ENCODE measurements around the gene CDH8. TPM values are rescaled to one million over a fixed set of nuclear protein-coding genes. Genes with fewer than 3 reads are reported as not detected.

Gene CDH8
- total and polyA plus RNA-seq, 2 of the 4 experiments (the other 2 are of a cell fraction), result not detected

DNA sequence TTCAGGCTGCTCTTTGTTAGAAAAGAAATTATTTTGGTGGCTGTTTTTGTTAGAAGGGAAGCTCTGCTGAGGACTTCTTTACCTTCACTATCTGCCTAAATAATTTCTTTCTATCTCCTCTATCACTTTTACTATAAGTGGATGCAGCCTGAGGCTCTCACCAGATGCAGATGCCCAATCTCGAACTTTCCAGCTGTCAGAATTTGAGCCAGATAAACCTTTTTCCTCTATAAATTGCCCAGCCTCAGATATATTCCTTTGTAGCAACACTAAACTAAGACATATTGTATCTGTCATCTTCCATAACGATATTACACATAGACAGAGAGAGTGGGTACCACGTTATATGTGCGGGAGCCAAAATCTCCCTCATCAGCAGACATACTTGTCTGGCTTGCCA, 15.7 kb upstream of the CDH8 start:
- Histone ChIP-seq H4K91ac (ENCODE audit: insufficient read depth, low read depth, low read length) (no peak overlapping the region), H3K4me1 (ENCODE audit: control insufficient read depth, insufficient read depth, low read length) (no peaks in the 10 kb centered on the region), H2BK15ac (ENCODE audit: low read depth, low read length) (no peak overlapping the region), H3K18ac (ENCODE audit: low read depth, low read length) (no peak overlapping the region), H3K23ac (ENCODE audit: low read depth, low read length) (no peak overlapping the region), H3K9me1 (ENCODE audit: insufficient read depth, low read length) (no peaks in the 10 kb centered on the region), H3K27me3 (ENCODE audit: control insufficient read depth, insufficient read depth, low read length) (no peaks in the 10 kb centered on the region), H3K9ac (ENCODE audit: low read depth, low read length) (no peak overlapping the region), H3K14ac (replicated peaks; ENCODE audit: low read depth, low read length) (no peak overlapping the region), H3K4me3 (ENCODE audit: insufficient read depth, low read depth, low read length) (no peak overlapping the region), H3K79me1 (ENCODE audit: low read depth in 1 of 2, low read length in 2 of 2) (no peaks in the 10 kb centered on the region), H3K4me2 (ENCODE audit: low read depth, low read length) (no peak overlapping the region), H2AK9ac (replicated peaks; ENCODE audit: low read depth, low read length, poor library complexity) (no peak overlapping the region), H3K9me3 (ENCODE audit: control insufficient read depth, insufficient read depth, low read length) (peaks cover 2% of the 10 kb centered on the region), H4K8ac (ENCODE audit: low read depth in 2 of 2, low read length in 2 of 2) (no peak overlapping the region), H3K27ac (ENCODE audit: insufficient read depth, low read length) (no peak overlapping the region), H4K20me1 (ENCODE audit: insufficient read depth, low read length) (no peaks in the 10 kb centered on the region), H3K4ac (ENCODE audit: low read depth, low read length) (no peak overlapping the region), H2AFZ (replicated peaks; ENCODE audit: low read length, poor library complexity) (no peak overlapping the region), H2BK20ac (ENCODE audit: low read depth, low read length) (no peak overlapping the region), H2BK5ac (ENCODE audit: low read depth, low read length, poor library complexity, severe bottlenecking) (no peak overlapping the region), H4K5ac (ENCODE audit: low read depth, low read length) (no peak overlapping the region), H2AK5ac (ENCODE audit: low read depth, low read length) (no peak overlapping the region), H3K36me3 (ENCODE audit: control insufficient read depth, insufficient read depth, low read length) (no peaks in the 10 kb centered on the region), H3K56ac (ENCODE audit: extremely low read depth, insufficient read depth, low read length) (no peak overlapping the region), H2BK120ac (ENCODE audit: low read depth, low read length) (no peak overlapping the region)
- in situ Hi-C loops (cut with MboI; ENCODE audit: low sequenced_read_pairs), result no loop called here
- ChIA-PET CTCF (no interaction called here), POLR2A (ENCODE audit: unreplicated experiment) (no interaction called here)
- 40% methylated on average over 1 of the region's 4 CpGs; no CpG with 5 or more reads in 1 of the 2 experiments for WGBS, 2 experiments (ENCODE audit: extremely low coverage in 2 of 2, insufficient read length in 1 of 2)
- dilution Hi-C loops (cut with HindIII; ENCODE audit: low sequenced_read_pairs, unreplicated experiment), result no loop called here
- DNase-seq (no peak), ATAC-seq (ENCODE audit: low read depth) (no peak)
- intact Hi-C loops (cut with micrococcal nuclease), result no loop called here
- no TSS peak for BruUV-seq (replicated peaks)
- TF ChIP-seq POLR2A (IDR thresholded peaks at IDR 0.05; ENCODE audit: low read depth, low read length) (no peak), FOS (IDR thresholded peaks at IDR 0.05; ENCODE audit: low read depth, low read length) (no peak), CEBPB (IDR thresholded peaks at IDR 0.05; ENCODE audit: low read depth, low read length) (no peak), MAFK (IDR thresholded peaks at IDR 0.05; ENCODE audit: low read depth, low read length) (no peak)
- TF ChIP-seq, protein P1, sequence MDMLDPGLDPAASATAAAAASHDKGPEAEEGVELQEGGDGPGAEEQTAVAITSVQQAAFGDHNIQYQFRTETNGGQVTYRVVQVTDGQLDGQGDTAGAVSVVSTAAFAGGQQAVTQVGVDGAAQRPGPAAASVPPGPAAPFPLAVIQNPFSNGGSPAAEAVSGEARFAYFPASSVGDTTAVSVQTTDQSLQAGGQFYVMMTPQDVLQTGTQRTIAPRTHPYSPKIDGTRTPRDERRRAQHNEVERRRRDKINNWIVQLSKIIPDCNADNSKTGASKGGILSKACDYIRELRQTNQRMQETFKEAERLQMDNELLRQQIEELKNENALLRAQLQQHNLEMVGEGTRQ (IDR thresholded peaks at IDR 0.05; ENCODE audit: low read depth, low read length), result no peak
